ENCODE measurements around the gene KLHL41. TPM values are rescaled to one million over a fixed set of nuclear protein-coding genes. Genes with fewer than 3 reads are reported as not detected.
A peak's percentile ranks its signal among the peaks of the same experiment; 100 is the strongest.
"Not testable (repeated sequence)": the region's sequence is repeated elsewhere in the genome, so short reads cannot be mapped to it uniquely, and the experiment has no call there.

KLHL41 gene
- total RNA-seq, 1 experiment from 2014 or later, result 0.07 TPM

GRCh38 chr2:169526451-169526850, 16.9 kb downstream of the KLHL41 start:
- peak; percentile 50 for DNase-seq
- no peak overlapping the region for H2AFZ ChIP-seq (ENCODE audit: low read length)
- H3F3A ChIP-seq (ENCODE audit: low read length, unreplicated experiment), result no peaks in the 10 kb centered on the region
- H3K9me2 ChIP-seq (replicated peaks; ENCODE audit: low read length), result no peaks in the 10 kb centered on the region
- POLR2A ChIA-PET (ENCODE audit: unreplicated experiment), result no interaction called here
- intact Hi-C loops (cut with micrococcal nuclease), result no loop called here
- no peak overlapping the region for H3K9ac ChIP-seq (ENCODE audit: low read length)
- H4K20me1 ChIP-seq (ENCODE audit: low read length), result no peaks in the 10 kb centered on the region
- no TSS peak for BruUV-seq (replicated peaks)
- CTCF ChIA-PET, result no interaction called here
- TF ChIP-seq EZH2phosphoT487 (IDR thresholded peaks at IDR 0.05; ENCODE audit: borderline replicate concordance, low read length) (no peak), EZH2 (IDR thresholded peaks at IDR 0.05; ENCODE audit: low read length, unreplicated experiment) (no peak), CTCF (conservative IDR thresholded peaks at IDR 0.05; ENCODE audit: low read depth, low read length) (no peak)
- peaks cover 8% of the 10 kb centered on the region for H3K4me1 ChIP-seq (ENCODE audit: insufficient read depth, low read length)
- H3K36me3 ChIP-seq (ENCODE audit: low read depth, low read length), result no peaks in the 10 kb centered on the region
- H3K79me2 ChIP-seq (ENCODE audit: low read length), result no peaks in the 10 kb centered on the region
- H3K27ac ChIP-seq (ENCODE audit: low read length), result no peak overlapping the region
- H3K9me3 ChIP-seq (ENCODE audit: low read length), result no peaks in the 10 kb centered on the region
- H3K4me2 ChIP-seq (ENCODE audit: low read length), result no peak overlapping the region
- H3K4me3 ChIP-seq (ENCODE audit: low read length), result no peak overlapping the region
- ATAC-seq, result 0 out of 2 replicates have a peak, but pooled peaks have one; percentile 48
- H3K27me3 ChIP-seq (ENCODE audit: low read length), result no peaks in the 10 kb centered on the region

DNA sequence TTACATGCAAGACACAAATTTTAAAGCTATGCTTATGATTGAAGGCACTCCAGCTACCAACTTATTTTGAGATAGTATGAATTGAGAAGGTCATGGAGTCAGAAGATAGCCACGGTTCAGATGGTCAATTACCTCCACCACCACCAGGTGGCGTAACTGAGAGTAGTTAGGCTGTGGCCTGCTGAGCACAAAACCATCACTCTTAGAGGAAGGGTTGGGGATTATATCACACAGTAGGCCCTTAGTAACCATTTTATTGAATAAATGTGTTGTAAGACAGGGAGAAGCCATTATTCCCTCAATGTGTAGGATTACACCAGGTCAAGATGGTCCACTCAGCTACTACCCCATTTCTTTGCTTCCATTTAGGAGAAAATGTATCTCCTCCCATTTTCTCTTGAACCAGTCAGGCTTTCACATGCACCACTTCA, 18.8 kb downstream of the KLHL41 start:
- peak; percentile 70 for ATAC-seq
- Histone ChIP-seq H2AFZ (ENCODE audit: low read length) (no peak overlapping the region), H3K9me2 (replicated peaks; ENCODE audit: low read length) (no peaks in the 10 kb centered on the region), H3K4me2 (ENCODE audit: low read length) (no peak overlapping the region), H3K4me3 (ENCODE audit: low read length) (no peak overlapping the region), H3K27ac (ENCODE audit: low read length) (no peak overlapping the region), H3K9me3 (ENCODE audit: low read length) (no peaks in the 10 kb centered on the region), H3K9ac (ENCODE audit: low read length) (no peak overlapping the region), H3K27me3 (ENCODE audit: low read length) (no peaks in the 10 kb centered on the region), H3K4me1 (ENCODE audit: insufficient read depth, low read length) (peaks cover 8% of the 10 kb centered on the region), H4K20me1 (ENCODE audit: low read length) (no peaks in the 10 kb centered on the region), H3F3A (ENCODE audit: low read length, unreplicated experiment) (no peaks in the 10 kb centered on the region), H3K36me3 (ENCODE audit: low read depth, low read length) (no peaks in the 10 kb centered on the region), H3K79me2 (ENCODE audit: low read length) (no peaks in the 10 kb centered on the region)
- peak; percentile 84 for DNase-seq
- ChIA-PET POLR2A (ENCODE audit: unreplicated experiment) (no interaction called here), CTCF (no interaction called here)
- BruUV-seq (replicated peaks), result no TSS peak
- TF ChIP-seq EZH2 (IDR thresholded peaks at IDR 0.05; ENCODE audit: low read length, unreplicated experiment) (no peak), CTCF (conservative IDR thresholded peaks at IDR 0.05; ENCODE audit: low read depth, low read length) (peak; percentile 92)
- intact Hi-C loops (cut with micrococcal nuclease), result no loop called here

- intact Hi-C loops (cut with micrococcal nuclease); DNase-seq; H3K4me3 ChIP-seq (ENCODE audit: low read length); ATAC-seq; H3K9me3 ChIP-seq (ENCODE audit: low read length); H3K9ac ChIP-seq (ENCODE audit: low read length); H3K79me2 ChIP-seq (ENCODE audit: low read length); H3K4me1 ChIP-seq (ENCODE audit: insufficient read depth, low read length); H3F3A ChIP-seq (ENCODE audit: low read length, unreplicated experiment); H2AFZ ChIP-seq (ENCODE audit: low read length); H4K20me1 ChIP-seq (ENCODE audit: low read length); H3K27ac ChIP-seq (ENCODE audit: low read length); CTCF ChIA-PET; H3K4me2 ChIP-seq (ENCODE audit: low read length); H3K27me3 ChIP-seq (ENCODE audit: low read length); H3K36me3 ChIP-seq (ENCODE audit: low read depth, low read length); POLR2A ChIA-PET (ENCODE audit: unreplicated experiment); BruUV-seq (replicated peaks); H3K9me2 ChIP-seq (replicated peaks; ENCODE audit: low read length): not testable (repeated sequence)
Measured at GRCh38 chr2:169539460-169539859, 30.0 kb downstream of the KLHL41 start.
